ENCODE measurements around the gene SLC47A2. TPM values are rescaled to one million over a fixed set of nuclear protein-coding genes. Genes with fewer than 3 reads are reported as not detected.

The SLC47A2 gene
- total RNA-seq, 6 donors from 2014 or later: 0.09 TPM; not detected in 5

GRCh38 chr17:19629449-19629848 lies 86.9 kb downstream of the SLC47A2 start:
- TF ChIP-seq CTCF (IDR thresholded peaks at IDR 0.05) (no peak), POLR2A (IDR thresholded peaks at IDR 0.05) (no peak), POLR2AphosphoS5 (IDR thresholded peaks at IDR 0.05) (no peak), EP300 (IDR thresholded peaks at IDR 0.05) (no peak)
- no peaks in the 10 kb centered on the region for H3K4me1 ChIP-seq
- no peak overlapping the region for H3K4me3 ChIP-seq
- H3K27me3 ChIP-seq: no peaks in the 10 kb centered on the region
- no peak overlapping the region for H3K27ac ChIP-seq
- 60 to 67% methylated on average over 3 of the region's 3 CpGs for WGBS, 2 donors
- DNase-seq (no peak), ATAC-seq (ENCODE audit: low FRiP score in 2 of 2) (no peak)
- no peaks in the 10 kb centered on the region for H3K36me3 ChIP-seq
- no peaks in the 10 kb centered on the region for H3K9me3 ChIP-seq

Small RNA genes lying within 50 kb of the gene (small RNA-seq; reads per million reads assigned to genes)
- 0 reads per million in 4 donors for gene RF00322

Other genes with a start within 250 kb of the SLC47A2 start
- 10 to 100 TPM in 4 of 6 donors, 1 to 10 TPM in 2; 6.9 to 20.8 (median 12.0) TPM for gene SLC47A1, start 182.7 kb downstream of the SLC47A2 start, total RNA-seq
- 100 to 1,000 TPM; 116 to 313 (median 194) TPM for gene ALDH3A2, start 67.8 kb downstream of the SLC47A2 start, total RNA-seq
- 10 to 100 TPM in 3 of 6 donors, 1 to 10 TPM in 3; 2.4 to 72.8 (median 9.1) TPM for gene ALDH3A1, start 31.7 kb upstream of the SLC47A2 start, total RNA-seq
- gene ULK2, start 151.4 kb upstream of the SLC47A2 start, total RNA-seq: 10 to 100 TPM; 16.2 to 43.0 (median 26.2) TPM